HS-5 (cell line): ENCODE results near the gene RPS21.

ENCODE experiments used
- DNase-seq: peaks from one replicate; pipeline ENCODE4 v3.0.0-alpha.2; 2012; ENCODE audit warnings: low read depth

Gene RPS21

GRCh38 chr20:62426699-62427131 lies 39.8 kb downstream of the RPS21 start:
- no peak for DNase-seq

DNA sequence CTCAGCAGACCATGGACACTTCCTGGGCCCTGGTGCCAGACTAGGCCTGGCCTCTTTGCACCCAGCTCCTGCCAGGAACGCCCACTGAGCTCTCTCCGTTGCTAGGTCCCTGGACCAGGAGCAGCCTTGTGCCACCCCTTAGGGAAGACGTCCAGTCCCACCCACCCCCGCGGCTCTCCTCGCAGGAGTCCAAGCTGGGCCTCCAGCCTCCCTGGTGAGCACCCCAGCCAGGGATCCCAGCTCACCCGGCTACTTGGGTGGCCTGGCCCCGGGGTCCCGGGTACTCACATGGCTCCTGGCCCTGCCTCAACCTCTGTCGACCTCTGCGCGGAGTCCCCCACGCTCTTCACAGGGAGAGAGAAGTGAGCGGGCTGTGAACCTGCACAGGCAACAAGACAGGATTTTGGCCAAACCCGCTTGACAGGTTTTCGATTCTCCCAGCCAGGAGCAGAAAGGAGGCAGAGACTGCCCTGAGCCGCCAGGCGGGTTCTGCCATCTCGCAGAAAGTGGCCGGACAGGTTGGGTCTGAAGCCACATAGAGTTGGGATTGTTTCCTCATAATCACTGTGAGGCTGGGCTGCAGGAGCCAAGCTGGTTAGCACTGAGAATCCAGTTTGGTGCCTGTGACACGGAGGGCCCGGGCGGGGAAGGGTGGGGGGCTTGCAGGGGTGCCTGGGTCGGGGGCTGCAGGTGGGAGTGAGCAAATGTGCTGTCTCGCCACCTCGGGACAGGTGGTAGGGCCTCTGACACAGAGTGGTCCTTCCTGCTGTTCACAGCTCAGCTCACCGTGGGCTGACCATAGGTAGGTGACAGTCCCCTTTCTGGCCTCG lies 40.5 kb downstream of the RPS21 start, which contains the start of gene RBBP8NL:
RBBP8NL (minus strand) TSS at position 368 of the 830 bp plus-strand sequence. CDS start 7,892 bp downstream, outside the sequence.
- DNase-seq, result no peak

- no peak for DNase-seq
These were observed 41.1 kb downstream of the RPS21 start for GRCh38 chr20:62428002-62428372.

DNA sequence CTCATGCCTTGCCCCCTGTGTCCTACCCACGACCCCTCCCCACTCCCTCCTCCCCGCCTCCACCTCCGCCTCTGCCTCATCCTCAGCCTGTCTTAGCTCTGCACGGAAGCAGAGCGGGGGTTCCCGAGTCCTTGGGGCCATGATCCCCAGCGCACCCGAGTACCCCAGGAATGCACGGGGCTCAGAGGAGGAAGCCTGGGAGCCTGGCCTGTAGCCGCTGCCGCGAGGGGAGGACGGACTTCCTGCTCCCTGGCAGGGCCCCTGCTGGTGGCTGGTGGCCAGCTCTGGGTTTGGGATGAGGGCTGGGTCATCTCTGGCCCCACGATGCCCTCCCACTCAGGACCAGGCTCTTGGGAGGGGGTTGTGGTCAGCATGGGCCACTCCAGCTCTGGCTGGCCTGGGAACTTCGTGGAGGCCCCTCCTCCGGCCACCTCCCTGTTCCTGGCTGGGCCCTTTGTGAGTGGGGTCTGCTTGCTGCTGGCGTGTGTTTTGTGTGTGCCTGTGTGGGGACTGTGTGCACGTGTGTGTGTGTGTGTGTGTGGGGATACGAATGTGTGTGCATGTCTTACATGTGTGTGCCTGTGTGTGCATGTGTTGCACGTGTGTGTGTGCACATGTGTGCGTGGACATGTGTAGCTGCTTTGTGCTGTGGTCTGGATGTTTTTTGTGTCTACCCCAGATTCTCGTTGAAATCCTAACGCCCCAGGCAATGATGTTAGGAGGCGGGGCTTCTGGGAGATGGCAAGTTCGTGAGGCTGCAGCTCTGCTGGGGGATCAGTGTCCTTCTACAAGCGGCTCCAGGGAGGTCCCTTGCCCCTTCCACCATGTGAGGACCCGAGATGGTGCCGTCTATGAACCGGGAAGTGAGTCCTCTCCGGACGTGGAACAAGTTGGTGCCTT lies 41.7 kb downstream of the RPS21 start:
- DNase-seq, result no peak

DNA sequence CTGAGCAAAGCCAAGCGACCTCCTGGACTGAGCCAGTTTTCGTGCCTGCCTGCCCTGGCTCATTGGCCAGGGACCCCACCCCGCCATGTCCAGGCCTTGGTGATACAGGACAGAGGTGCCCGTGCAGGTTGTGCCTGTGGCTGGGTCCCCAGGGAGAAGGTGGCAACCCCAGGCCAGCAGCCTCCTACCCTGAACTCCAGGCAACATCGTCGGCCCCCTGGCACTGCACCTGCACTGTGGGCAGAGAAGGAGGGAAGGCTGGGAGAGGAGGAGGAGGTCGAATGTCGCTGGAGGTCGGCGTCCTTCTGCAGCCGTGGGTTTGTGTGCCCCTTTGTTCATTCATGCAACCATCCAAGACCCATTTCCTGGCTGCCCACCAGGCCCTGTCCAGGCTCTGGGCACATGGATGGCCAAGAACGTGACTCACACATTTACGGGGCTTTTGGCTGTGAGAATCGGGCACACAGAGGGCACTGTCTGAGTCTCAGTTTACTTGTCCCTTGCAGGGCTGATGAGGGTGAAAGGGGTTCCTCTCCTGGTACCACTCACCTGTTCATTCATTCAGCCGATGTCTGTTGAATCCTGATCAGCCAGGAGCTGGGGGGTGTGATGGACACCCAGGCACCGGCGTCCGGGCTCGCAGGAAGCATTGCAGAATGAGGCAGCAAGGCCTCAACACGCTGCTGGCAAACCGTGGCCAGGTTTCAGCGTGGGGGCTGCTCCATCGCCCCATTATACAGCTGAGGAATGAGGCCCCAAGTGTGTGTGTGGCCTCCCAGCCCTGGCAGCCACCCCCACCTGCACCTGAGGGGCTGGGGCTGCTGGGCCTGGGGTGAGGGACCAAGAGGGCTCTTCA lies 42.8 kb downstream of the RPS21 start:
- no peak for DNase-seq

DNA sequence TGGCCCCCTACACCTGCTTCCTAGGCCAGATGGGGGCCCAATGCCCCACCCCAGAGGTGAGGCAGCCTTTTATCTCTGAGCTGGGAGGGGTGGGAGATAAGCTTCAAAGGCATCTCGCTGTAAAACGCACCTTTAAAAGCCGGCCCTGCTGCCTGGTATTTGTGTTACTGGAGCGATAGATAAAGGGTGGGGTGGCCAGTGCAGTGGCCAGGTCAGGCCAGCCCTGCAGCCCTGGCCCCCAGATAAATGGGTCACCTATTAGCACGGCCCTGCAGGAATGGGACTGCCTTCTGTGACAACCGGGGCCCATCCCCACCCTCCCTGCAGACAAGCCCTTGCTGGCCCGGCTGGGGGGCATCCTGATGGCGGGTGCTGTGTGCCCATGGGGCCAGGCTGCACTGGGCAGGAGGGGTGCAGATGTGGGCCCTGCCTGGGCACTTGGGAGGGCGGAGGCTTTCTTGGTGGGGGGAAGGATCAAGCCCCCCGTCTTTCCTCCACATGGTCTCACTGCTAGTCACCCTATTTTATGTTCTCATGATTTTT lies 43.5 kb downstream of the RPS21 start:
- DNase-seq, result no peak

DNA sequence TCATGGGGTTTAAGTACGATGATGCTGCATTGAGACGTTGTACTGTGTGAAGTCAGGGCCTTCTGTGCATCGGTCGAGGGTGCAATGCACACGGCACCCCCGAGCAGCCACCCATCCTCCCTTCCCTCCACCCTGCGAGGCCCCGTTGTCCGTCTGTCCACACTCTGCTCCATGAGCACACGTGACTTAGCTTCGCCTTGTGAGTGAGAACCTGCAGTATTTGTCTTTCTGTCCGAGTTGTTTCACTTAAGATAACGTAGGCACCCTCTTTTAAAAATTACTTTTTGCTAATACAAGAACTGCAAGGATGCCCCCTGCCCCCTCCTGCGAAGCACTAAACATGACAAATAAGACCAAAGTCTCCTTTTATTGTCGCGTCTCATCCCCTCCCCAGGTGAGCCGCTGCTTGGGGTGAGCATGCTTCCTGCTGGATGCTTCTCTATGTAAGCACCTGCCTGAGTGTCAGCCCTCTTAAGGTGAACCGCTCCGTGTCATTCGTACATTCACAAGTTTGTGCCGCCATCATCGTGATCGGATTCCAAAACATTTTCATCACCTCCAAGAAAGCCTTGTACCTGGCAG lies 44.1 kb downstream of the RPS21 start:
- DNase-seq, result no peak

DNA sequence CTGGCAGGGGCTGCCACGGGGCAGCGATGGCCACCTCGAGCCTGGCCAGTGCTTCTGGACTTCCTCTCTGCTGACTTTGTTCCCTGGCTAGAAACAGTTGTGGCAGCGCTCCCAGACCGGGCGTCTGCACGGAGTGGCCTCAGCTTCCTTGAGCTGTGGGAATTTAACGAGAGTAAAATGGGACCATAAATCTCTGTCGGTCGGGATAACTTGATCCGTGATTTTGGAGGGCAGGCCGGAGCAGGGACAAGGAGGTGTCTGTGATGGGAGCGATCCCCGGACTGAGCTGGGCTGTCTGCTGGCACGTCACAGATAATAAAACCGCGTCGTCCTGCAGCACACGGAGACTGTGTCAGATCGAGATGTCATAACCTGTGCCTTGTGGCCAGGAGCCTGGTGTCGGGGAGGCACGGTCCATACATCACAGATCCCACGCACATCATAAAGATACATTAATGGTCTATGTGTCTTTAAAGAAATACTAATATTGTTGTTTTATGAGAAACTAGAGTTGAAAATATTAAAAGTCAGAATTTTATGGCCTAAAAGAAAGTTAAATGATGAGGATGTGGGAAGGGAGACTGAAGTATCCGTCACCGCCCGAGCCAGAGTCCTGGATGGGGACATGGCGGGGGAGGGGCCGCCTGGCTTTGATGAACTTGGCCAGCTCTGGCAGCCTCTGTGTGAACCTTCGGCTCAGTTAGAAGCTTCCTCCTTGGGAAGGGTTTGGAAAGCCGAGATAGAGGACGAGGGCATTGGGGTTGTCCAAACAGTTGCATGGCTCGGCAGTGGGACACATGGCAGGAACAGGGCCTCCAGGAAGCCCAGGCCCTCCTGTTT lies 47.0 kb downstream of the RPS21 start:
- no peak for DNase-seq

GRCh38 chr20:62436692-62437091 lies 49.8 kb downstream of the RPS21 start:
- DNase-seq, result no peak

DNA sequence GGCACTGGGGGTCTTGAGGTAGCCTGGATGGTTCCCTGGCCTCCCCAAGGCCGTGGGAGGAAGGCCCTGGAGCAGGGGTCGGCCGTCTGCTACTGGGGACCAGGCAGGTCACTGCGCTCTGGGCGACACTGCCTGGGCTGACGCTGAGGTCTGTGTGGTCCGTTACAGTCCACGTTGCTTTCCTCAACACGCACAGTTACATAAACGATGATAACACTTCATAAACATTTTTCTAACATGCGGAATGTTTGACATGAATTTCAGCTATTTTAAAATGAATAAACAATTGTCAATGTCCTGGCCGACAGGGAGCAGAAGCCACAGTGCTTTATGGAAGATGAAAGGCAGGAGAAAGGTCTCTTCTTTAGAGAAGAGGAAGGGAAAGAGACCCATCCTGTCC lies 50.6 kb downstream of the RPS21 start:
- DNase-seq, result no peak

- DNase-seq, result no peak
These were observed 51.0 kb downstream of the RPS21 start for GRCh38 chr20:62437927-62438326.
